HG02981 (cell line): ENCODE measurements around the gene PGAM5.
"Not testable (repeated sequence)": the region's sequence is repeated elsewhere in the genome, so short reads cannot be mapped to it uniquely, and the experiment has no call there.

Source experiments
- ATAC-seq: cut with Tn5 transposase; IDR thresholded peaks from one replicate; pipeline ENCODE4 v1.9.1; 2021; ENCODE audit warnings: mild to moderate bottlenecking, moderate library complexity; ENCODE audit not compliant: unreplicated experiment

The PGAM5 gene

DNA sequence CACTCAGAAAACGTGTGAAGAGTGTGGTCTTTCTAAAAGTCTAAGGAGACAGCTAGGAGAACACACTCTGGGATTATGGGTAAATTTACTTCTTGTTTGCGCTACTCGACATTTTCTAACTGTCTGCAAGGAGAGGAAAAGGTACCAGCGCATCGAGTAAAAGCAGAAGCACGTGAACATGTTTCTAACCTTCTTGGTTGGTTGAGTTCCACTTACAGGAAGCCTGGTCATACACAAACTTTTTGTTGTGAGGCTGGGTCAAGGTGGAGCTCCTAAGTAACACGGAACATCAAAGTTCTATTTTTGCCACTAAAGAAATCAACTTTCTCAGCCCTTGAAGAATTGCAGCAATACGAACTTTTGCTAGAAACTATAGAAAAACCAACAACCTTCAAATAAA lies 31.0 kb downstream of the PGAM5 start:
- ATAC-seq = no peak

DNA sequence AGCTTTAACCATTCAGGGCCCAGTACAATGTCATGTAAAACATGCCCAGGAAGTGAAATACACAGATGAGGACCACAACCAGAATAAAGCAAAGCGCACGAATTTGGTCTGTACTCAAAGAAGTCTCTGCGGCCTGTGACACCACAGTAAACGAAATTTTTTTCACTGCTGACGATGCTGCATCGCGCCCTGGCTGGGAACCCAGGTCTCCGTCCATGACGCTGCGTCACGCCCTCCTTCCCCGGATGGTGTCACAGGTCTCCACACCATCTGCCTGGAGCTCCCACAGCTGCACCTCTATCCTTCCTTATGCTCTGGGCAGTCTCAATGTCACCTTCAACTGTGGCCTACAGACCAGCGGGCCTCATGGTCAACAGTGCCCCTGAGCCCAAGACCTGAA lies 33.2 kb downstream of the PGAM5 start:
- ATAC-seq = no peak

DNA sequence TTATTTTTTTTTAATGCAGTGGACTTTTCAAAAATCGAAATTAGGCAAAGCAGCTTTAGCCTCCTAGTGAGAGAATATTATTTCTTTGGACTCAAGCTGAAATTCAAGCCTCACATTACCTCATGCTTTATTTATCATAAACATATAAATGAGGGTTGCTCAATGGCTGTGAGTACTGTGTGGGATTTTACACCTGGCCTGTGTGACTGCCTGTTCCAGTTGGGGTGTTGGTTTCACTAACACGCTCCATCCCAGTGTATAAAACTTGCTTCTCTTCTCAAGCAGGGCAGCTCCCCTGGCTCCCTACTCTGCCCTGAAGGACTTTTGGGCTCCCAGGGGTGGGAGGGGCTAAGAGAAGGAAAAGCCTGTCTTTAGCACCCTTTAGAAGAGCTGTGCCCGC lies 36.0 kb downstream of the PGAM5 start:
- ATAC-seq = no peak

DNA sequence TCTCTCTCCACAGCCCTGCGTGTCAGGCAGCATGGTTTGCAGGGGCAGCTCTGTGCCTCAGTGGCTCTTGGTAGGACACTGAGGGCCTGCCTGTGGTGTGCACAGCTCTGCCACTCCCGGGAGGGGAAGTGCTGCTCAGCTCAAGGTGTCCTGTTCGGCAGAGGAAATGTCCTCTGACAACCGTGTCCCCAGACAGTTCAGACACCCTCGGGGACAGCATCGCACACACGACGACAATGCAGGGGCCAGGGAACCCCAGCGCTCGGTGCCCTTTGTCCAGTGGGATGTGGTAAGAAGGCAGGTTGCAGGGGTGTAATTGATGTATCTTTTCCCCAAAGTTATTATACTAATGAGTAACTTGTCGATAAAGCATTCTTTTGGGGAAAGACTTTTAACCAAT lies 36.8 kb downstream of the PGAM5 start:
- no peak for ATAC-seq

DNA sequence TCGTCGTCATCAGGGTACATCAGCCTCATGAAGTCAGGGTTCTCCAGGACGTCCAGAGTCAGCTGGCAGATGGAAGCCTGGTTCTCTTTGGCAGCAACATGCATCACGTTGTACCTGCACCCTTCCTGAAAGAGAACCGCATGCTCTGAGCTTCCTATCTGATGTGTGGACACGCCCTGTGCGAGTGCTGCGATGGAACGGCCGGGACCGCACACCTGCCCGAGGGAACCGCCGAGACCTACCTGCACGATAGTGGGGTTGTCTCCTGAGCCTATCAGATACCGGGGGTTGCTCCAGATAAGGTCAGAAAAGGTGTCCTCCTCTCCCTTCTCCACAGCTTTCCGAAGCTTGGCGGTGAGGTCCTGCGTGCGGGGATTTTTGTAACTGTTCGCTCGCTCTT lies 37.3 kb downstream of the PGAM5 start:
- no peak for ATAC-seq

DNA sequence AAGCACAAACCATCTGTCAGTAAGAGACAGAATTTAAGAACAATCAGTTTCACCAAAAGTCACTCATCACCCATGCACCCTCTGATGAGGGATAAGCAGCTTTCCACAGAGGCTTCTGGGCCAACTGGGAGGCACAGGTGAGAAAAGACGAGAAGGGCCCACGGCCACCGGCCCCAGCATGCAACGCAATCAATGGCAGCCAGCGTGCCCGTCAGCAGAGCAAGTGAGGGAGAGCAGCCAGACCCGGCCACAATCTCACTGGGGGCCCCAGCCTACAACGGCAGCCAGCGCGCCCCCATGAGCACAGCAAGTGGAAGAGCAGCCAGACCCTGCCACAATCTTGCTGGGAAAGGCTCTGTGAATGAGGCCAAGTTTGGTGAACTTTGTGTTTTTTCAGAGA lies 37.7 kb downstream of the PGAM5 start:
- no peak for ATAC-seq

DNA sequence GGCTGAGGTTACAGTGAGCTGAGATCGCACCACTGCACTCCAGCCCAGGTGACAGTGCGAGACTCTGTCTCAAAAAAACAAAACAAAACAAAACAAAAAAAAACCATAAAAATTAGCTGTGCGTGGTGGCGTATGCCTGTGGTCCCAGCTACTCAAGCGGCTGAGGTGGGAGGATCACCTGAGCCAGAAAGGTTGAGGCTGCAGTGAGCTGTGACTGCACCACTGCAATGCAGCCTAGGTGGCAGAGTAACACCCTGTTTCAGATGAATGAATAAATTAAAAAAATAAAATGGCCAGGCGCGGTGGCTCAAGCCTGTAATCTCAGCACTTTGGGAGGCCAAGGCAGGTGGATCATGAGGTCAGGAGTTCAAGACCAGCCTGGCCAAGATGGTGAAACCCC lies 43.0 kb downstream of the PGAM5 start:
- ATAC-seq = not testable (repeated sequence)

DNA sequence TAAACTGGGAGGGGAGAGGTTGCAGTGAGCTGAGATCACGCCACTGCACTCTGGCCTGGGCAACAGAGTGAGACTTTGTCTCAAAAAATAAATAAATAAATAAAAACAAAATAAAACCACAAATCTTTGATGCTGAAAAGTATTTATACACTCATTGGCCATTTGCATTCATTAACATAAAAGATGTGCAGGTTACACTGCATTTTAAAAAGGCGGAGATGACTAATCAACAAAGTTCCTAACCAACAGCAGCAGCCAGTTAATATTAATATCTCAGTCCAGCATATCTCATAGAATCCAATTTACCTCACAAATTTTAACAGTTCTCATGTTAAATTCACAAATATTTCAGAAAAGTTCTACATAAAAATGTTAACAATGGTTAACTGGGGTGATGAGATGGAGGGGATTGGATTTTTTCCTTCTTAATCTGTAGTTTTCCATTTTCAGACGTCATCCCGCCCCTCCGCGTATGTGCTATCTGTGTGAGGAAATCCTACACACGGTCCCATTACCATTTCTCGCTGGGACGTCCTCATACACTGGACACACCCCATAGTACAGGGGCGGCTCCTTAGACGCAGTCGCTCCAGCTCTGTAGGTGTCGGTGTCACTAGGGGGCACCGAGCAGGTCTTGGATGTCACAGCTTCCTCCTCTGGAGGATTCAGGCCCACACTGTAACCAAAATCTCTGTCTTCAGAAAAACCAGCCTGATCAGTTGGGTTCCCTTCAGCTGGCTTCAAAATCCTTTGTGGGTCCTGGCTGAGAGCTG lies 43.7 kb downstream of the PGAM5 start:
- ATAC-seq = no peak

DNA sequence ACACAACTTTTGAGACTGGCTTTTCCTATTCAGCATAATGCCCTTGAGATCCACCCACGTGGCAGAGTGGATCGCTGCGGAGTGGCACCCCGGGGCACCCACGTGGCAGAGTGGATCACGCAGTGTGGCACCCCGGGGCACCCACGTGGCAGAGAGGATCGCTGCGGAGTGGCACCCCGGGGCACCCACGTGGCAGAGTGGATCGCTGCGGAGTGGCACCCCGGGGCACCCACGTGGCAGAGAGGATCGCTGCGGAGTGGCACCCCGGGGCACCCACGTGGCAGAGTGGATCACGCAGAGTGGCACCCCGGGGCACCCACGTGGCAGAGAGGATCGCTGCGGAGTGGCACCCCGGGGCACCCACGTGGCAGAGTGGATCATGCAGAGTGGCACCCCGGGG lies 48.2 kb downstream of the PGAM5 start:
- ATAC-seq = not testable (repeated sequence)

DNA sequence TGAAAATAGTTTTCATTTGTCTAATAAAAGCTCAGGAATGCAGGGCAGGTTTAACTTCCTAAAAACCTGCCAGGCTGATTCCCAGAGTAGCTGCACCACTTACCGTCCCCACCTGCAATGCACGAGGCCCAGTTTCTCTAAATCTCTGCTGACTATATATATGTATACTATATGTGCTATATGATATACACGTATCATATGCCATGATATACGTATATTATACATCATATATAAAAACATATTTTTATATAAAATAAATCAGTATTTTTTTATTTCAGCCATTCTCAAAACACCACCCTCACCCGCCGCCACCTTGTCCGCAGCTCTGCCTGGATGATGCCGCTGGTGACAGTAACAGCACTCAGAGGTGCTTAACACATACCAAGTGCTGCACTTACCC lies 48.7 kb downstream of the PGAM5 start:
- ATAC-seq = no peak

DNA sequence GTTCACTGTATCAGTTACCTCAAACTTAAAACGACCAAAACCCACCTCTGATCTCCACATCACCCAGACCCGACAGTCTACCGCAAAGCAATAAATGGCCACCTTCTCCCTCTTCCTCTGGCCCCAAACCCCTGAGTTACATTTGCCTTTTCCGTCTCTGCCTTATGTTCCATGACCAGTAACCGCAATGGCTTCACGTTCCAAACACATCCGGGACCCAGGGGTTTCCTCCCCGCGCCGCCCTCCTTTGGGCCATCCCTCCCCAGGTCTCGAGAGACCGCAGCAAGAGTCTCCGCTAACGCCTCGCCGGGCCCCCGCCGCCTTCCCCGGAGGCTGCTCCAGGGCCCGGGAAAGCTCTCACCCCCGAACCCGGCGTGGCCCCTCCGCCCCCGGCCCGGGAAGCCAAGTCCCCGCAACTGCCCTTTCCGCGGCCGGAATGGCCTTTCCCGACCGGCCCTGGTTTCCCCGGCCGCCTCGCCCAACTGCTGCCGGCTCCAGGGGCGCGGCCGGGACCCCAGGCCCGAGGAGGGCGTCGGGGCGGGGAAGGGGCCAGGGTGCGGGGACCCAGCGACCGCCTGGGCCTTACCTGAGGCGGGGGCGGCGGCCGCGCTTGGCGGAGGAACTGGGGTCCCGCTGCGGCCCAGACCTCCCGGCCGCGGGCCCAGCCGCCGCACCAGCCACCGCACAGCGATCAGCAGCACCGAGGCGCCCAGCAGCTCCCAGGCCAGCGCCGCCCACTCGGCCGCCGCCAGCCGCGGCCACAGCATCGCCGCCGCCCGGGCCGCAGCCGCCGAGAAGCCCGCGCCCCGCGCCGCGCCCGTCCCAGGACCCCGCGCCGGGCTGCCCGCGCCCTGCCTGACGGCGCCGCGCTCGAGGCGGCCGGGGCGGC lies 50.6 kb downstream of the PGAM5 start, which contains the start of gene ANKLE2:
ANKLE2 (minus strand) TSS at position 801 of the 889 bp plus-strand sequence; CDS start at position 767, 34 bp downstream.
- peak; percentile 34 for ATAC-seq

DNA sequence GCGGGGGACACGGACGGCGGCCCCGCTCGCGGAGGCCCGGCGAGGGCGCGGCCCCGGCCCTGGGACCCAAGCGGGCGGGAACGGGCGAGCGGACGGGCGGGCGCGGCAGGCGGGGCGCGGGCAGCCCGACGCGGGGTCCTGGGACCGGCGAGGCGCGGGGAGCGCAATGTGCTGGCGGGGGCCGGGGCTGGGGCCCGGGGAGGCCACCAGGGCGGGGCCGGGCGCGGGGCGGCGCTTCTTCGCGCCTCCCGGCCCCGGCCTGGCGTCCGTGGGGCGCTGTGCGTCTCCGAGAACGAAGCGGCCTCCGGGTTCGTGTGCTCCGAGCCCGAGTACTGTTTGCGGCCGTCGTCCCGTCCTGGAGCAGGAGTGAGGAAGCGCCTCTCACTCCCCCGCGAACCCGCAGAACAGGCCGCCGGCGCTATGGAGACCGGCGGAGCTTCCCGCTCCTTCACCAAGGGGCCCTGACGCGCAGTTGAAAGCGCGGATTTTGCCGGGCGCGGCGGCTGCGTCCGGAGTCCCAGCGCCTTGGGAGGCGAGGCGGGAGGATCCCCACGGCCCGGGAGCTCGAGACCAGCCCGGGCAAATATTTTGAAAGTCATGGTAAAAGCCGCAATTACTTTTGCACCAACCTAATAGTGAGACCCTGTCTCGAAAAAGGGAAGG lies 51.4 kb downstream of the PGAM5 start:
- ATAC-seq = peak; percentile 83

DNA sequence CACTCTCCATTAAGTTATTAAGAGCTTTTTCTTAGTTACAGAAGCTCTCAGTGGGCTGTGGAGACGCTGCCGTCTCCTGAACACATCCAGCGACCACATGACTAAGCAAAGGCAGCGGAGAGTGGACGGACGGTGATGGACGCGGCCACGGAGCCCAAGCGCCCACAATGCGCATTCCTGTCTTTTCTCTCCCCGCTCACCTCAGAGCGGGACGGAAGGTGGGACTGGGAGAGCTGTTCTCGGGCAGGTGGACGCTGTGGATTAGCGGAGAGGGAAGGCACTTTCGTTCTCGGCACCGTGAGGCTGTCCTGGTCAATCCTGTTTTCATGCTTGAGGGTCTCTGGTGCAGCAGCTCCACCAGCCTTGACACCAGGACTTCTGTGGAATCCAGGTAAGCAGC lies 53.6 kb downstream of the PGAM5 start:
- no peak for ATAC-seq

DNA sequence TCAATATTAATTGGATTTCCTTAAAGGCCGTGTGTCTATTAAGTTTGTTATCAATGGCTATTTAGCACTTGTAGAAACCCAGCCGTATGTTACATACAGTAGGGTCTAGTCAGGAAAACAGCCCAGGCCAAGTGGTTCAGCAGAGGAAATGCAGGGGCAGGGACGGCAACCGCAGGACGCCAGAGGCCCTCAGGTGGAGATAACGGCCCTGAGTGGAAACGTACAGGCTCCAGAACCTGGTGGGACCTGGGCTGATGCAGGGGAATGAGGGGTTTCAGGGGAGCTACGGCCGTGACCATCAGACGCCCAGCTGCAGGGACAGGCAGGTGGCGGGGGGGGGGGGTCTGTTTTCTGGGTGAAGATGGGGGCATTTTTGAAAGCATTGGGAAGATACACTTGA lies 54.7 kb downstream of the PGAM5 start:
- ATAC-seq = no peak

DNA sequence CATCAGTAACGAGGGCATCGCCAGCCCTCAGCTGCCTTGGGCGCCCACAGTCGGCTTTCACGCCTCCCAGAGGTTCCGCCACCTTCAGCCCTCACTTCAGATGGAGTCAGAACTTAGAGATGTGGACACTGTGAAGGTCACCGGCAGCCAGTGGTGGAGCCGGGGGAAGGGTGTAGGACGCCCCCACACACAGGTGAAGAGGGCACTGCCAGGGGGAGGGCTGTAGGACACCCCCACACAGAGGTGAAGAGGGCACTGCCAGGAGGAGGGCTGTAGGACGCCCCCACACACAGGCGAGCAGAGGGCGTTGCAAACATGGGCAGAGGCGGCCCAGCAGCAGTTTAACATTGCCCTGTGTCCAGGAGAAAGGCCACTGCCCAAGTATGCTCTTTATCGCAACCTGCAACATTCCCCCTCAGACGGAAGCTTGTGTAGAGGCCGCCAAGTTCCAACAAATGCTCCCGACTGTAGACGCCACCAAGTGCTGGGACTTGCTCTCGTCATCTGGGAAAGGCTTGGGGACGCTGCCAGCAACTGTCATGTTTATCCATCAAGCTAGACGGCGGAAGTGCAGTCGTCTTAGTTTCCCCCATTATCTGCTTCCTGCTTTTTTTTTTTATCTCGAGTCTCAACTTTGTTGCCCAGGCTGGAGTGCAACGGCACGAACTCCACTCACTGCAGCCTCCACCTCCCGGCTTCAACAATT lies 55.9 kb downstream of the PGAM5 start:
- ATAC-seq = no peak

DNA sequence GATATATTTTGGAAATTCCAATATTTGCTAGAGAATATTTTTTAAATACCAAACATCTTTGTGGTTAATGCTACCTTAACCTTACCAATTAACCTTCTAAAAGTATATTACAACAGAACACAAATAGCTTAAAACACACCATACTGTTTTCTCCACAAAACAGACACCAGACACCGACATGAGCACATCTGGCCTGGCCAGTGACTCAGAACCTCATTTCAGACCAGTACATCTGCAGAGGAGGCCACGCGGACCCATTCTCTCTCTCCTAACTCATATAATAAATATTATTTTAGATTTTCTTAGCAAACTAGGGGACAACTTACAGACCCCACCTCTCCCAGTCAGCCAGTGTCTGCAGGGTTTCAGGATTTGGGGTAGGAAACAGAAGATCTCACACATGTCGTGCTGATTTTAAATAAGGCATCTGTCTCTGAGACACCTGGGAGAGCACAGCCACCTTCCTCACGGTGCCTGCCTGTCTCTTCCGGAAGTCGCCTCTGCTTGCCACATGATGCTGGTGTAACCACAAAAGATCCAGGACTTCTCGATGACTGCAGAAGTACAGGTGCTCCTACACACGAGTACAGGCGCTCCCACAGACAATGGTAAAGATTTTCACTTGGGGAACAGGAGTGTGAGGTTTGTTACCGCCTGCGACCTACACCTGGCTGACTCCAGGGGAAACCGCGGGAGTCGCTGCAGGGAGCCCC lies 60.6 kb downstream of the PGAM5 start:
- peak; percentile 42 for ATAC-seq
